Tibial artery (tissue), 4 donors: ENCODE data around the gene ALOX5.
A peak's percentile ranks its signal among the peaks of the same experiment; 100 is the strongest.

ENCODE experiments used
- DNase-seq, 2 donors: peaks; one replicate each; pipeline ENCODE4 v3.0.0-alpha.2; 2019
- H3K27ac ChIP-seq, 2 donors: fragments of 200-600 bp; sonication (generic) in 1 of 2; 1 replicate in 1 of 2; 2 replicates in 1 of 2; pipeline ENCODE4 v1.5.1; 2018 to 2019; ENCODE audit warnings: mild to moderate bottlenecking in 1 of 2
- H3K27me3 ChIP-seq, 2 donors: fragments of 200-600 bp; sonication (generic) in 1 of 2; one replicate each; pipeline versions ENCODE4 v1.5.1 to v1.6.0; 2016 to 2019
- H3K36me3 ChIP-seq, 3 donors: fragments of 200-600 bp; sonication (generic) in 2 of 3; one replicate each; pipeline ENCODE4 v1.5.1; 2016 to 2019; ENCODE audit warnings: mild to moderate bottlenecking in 2 of 3
- H3K4me1 ChIP-seq, 4 donors: fragments of 200-600 bp; sonication (generic) in 2 of 4; 1 replicate in 3 of 4; 2 replicates in 1 of 4; pipeline ENCODE4 v1.5.1; 2016 to 2019
- H3K4me3 ChIP-seq, 2 donors: fragments of 200-600 bp; sonication (generic) in 1 of 2; 1 replicate in 1 of 2; 2 replicates in 1 of 2; pipeline ENCODE4 v1.5.1; 2018 to 2019; ENCODE audit warnings: mild to moderate bottlenecking in 2 of 2
- H3K9me3 ChIP-seq, 3 donors: fragments of 200-600 bp; sonication (generic) in 1 of 3; one replicate each; pipeline ENCODE4 v1.5.1; 2016 to 2019
- intact Hi-C: fragments of 100-400 bp; cut with DNase I; formaldehyde crosslinking; loops from one replicate; pipeline ENCODE4 v1.15.0; 2023; ENCODE audit warnings: low total_unique reads
- TF ChIP-seq, protein P1 (sequence below), 2 experiments: fragments of 200-600 bp in 1 of 2; fragments of 450-650 bp in 1 of 2; IDR thresholded peaks; one replicate each; pipeline ENCODE4 v1.5.1; 2017 to 2019; ENCODE audit warnings: antibody characterized with exemption in 2 of 2, mild to moderate bottlenecking in 1 of 2, moderate library complexity in 1 of 2

ALOX5 gene

GRCh38 chr10:45370202-45370955 is 3.6 kb upstream of the ALOX5 start:
- no peak overlapping the region for H3K4me3 ChIP-seq
- TF ChIP-seq, protein P1, sequence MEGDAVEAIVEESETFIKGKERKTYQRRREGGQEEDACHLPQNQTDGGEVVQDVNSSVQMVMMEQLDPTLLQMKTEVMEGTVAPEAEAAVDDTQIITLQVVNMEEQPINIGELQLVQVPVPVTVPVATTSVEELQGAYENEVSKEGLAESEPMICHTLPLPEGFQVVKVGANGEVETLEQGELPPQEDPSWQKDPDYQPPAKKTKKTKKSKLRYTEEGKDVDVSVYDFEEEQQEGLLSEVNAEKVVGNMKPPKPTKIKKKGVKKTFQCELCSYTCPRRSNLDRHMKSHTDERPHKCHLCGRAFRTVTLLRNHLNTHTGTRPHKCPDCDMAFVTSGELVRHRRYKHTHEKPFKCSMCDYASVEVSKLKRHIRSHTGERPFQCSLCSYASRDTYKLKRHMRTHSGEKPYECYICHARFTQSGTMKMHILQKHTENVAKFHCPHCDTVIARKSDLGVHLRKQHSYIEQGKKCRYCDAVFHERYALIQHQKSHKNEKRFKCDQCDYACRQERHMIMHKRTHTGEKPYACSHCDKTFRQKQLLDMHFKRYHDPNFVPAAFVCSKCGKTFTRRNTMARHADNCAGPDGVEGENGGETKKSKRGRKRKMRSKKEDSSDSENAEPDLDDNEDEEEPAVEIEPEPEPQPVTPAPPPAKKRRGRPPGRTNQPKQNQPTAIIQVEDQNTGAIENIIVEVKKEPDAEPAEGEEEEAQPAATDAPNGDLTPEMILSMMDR (IDR thresholded peaks at IDR 0.05): no peak
- H3K9me3 ChIP-seq: no peaks in the 10 kb centered on the region
- no peak for DNase-seq
- no peaks in the 10 kb centered on the region for H3K36me3 ChIP-seq
- H3K27me3 ChIP-seq: peaks cover 0 to 17% of the 10 kb centered on the region in 2 donors
- peaks cover 0 to 21% (median 18%) of the 10 kb centered on the region in 4 donors for H3K4me1 ChIP-seq
- intact Hi-C loops: no loop called here
- no peak overlapping the region for H3K27ac ChIP-seq

GRCh38 chr10:45371560-45371959 is 2.5 kb upstream of the ALOX5 start:
- no peak overlapping the region for H3K27ac ChIP-seq
- H3K9me3 ChIP-seq: no peaks in the 10 kb centered on the region
- DNase-seq: no peak
- no peaks in the 10 kb centered on the region for H3K36me3 ChIP-seq
- TF ChIP-seq, protein P1 (IDR thresholded peaks at IDR 0.05): no peak
- peaks cover 0 to 27% of the 10 kb centered on the region in 2 donors for H3K27me3 ChIP-seq
- H3K4me1 ChIP-seq: peaks cover 0 to 21% (median 18%) of the 10 kb centered on the region in 4 donors
- intact Hi-C loops: no loop called here
- H3K4me3 ChIP-seq: no peak overlapping the region

GRCh38 chr10:45372251-45372951 is 1.6 kb upstream of the ALOX5 start:
- intact Hi-C loops: no loop called here
- Histone ChIP-seq H3K27me3 (peaks cover 0 to 35% of the 10 kb centered on the region in 2 donors), H3K4me3 (no peak overlapping the region), H3K4me1 (peaks cover 0 to 21% (median 18%) of the 10 kb centered on the region in 4 donors), H3K27ac (no peak overlapping the region), H3K9me3 (no peaks in the 10 kb centered on the region), H3K36me3 (no peaks in the 10 kb centered on the region)
- no peak for DNase-seq
- TF ChIP-seq, protein P1 (IDR thresholded peaks at IDR 0.05): no peak

- Histone ChIP-seq H3K27me3 (peaks cover 0 to 42% of the 10 kb centered on the region in 2 donors), H3K27ac (no peak overlapping the region), H3K4me1 (peaks cover 0 to 21% (median 18%) of the 10 kb centered on the region in 4 donors), H3K4me3 (peak overlapping the region; percentile 43 to 58), H3K9me3 (no peaks in the 10 kb centered on the region), H3K36me3 (no peaks in the 10 kb centered on the region)
- TF ChIP-seq, protein P1 (IDR thresholded peaks at IDR 0.05): no peak
- no peak for DNase-seq
- intact Hi-C loops: no loop called here
Measured at GRCh38 chr10:45373003-45373575, 927 bp upstream of the ALOX5 start.

- no peaks in the 10 kb centered on the region for H3K36me3 ChIP-seq
- intact Hi-C loops: no loop called here
- DNase-seq: no peak
Measured at GRCh38 chr10:45374350-45375052, 485 bp downstream of the ALOX5 start.

More at GRCh38 chr10:45374350-45375052, 485 bp downstream of the ALOX5 start:
- Histone ChIP-seq H3K27me3 (peaks cover 0 to 56% of the 10 kb centered on the region in 2 donors), H3K4me1 (peaks cover 0 to 21% (median 18%) of the 10 kb centered on the region in 4 donors), H3K27ac (no peak overlapping the region), H3K9me3 (no peaks in the 10 kb centered on the region), H3K4me3 (peak overlapping the region; percentile 43 to 58)
- TF ChIP-seq, protein P1 (IDR thresholded peaks at IDR 0.05): no peak
